GM23338 (cell line): Measurements from ENCODE around the gene CHRNA4.

Experiments
- CTCF ChIP-seq, 2 experiments: fragments of 200-600 bp in 1 of 2; sonication (generic) in 1 of 2; conservative IDR thresholded peaks; 2 replicates each; pipeline versions ENCODE4 v1.5.1 to v1.6.1; 2016 to 2017; ENCODE audit warnings: antibody characterized with exemption in 2 of 2, low read depth in 2 of 2, mild to moderate bottlenecking in 2 of 2, moderate library complexity in 1 of 2
- EZH2 ChIP-seq: fragments of 200-600 bp; sonication (generic); IDR thresholded peaks from one replicate; pipeline ENCODE4 v1.8.0; 2017; ENCODE audit warnings: antibody characterized with exemption, mild to moderate bottlenecking, low read depth; ENCODE audit not compliant: unreplicated experiment
- EZH2phosphoT487 ChIP-seq: fragments of 200-600 bp; sonication (generic); IDR thresholded peaks from one replicate; pipeline ENCODE4 v1.8.1; 2018; ENCODE audit warnings: antibody characterized with exemption; ENCODE audit not compliant: unreplicated experiment
- POLR2AphosphoS5 ChIP-seq: IDR thresholded peaks from 2 replicates; pipeline ENCODE4 v1.6.1; 2016; ENCODE audit warnings: antibody characterized with exemption, low read depth
- TF ChIP-seq, protein P1 (sequence below): IDR thresholded peaks from one replicate; pipeline ENCODE4 v1.6.1; 2018; ENCODE audit warnings: antibody characterized with exemption; ENCODE audit not compliant: unreplicated experiment
- TF ChIP-seq, protein P2 (sequence below): fragments of 250-450 bp; sonication (Bioruptor Pico); IDR thresholded peaks from 2 replicates; pipeline ENCODE4 v1.5.0; 2020; ENCODE audit warnings: mild to moderate bottlenecking, moderate library complexity

DNA sequence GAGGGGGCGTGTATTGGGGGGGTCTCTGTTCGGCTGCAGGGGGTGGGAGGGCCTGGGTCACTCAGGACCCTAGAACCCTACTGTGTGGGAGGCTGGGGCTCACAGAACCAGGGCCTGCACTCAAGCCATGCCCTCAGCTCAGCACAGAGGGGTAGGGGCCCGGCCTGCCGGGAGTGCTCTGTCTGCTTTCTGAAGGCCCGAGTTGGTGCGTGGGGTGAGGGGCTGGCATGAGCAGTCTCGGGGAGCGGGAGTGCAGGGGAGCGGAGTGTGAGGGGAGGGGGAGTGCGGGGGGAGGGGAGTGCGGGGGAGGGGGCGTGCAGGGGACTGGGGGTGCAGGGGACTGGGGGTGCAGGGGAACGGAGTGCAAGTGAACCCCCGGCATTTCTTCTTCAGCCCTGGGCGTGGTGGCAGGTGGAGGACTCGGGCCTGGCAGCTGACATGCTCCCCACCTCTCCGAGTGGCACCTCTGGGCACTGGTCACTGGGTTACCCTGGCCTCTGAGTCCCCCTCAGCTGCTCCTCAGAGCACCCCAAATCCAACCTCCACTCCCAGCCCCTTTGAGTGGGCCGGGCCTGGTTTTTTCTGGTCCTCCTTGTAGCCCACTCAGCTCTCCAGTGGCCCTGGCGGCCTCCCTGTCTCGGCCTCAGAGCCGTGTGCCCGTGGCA is 67.1 kb downstream of the CHRNA4 start:
- TF ChIP-seq CTCF (conservative IDR thresholded peaks at IDR 0.05; ENCODE audit: low read depth in 2 of 2) = no peak
- no peak for TF ChIP-seq POLR2AphosphoS5
- no peak for TF ChIP-seq EZH2
- TF ChIP-seq, protein P1, sequence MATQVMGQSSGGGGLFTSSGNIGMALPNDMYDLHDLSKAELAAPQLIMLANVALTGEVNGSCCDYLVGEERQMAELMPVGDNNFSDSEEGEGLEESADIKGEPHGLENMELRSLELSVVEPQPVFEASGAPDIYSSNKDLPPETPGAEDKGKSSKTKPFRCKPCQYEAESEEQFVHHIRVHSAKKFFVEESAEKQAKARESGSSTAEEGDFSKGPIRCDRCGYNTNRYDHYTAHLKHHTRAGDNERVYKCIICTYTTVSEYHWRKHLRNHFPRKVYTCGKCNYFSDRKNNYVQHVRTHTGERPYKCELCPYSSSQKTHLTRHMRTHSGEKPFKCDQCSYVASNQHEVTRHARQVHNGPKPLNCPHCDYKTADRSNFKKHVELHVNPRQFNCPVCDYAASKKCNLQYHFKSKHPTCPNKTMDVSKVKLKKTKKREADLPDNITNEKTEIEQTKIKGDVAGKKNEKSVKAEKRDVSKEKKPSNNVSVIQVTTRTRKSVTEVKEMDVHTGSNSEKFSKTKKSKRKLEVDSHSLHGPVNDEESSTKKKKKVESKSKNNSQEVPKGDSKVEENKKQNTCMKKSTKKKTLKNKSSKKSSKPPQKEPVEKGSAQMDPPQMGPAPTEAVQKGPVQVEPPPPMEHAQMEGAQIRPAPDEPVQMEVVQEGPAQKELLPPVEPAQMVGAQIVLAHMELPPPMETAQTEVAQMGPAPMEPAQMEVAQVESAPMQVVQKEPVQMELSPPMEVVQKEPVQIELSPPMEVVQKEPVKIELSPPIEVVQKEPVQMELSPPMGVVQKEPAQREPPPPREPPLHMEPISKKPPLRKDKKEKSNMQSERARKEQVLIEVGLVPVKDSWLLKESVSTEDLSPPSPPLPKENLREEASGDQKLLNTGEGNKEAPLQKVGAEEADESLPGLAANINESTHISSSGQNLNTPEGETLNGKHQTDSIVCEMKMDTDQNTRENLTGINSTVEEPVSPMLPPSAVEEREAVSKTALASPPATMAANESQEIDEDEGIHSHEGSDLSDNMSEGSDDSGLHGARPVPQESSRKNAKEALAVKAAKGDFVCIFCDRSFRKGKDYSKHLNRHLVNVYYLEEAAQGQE = no peak
- no peak for TF ChIP-seq EZH2phosphoT487
- TF ChIP-seq, protein P2, sequence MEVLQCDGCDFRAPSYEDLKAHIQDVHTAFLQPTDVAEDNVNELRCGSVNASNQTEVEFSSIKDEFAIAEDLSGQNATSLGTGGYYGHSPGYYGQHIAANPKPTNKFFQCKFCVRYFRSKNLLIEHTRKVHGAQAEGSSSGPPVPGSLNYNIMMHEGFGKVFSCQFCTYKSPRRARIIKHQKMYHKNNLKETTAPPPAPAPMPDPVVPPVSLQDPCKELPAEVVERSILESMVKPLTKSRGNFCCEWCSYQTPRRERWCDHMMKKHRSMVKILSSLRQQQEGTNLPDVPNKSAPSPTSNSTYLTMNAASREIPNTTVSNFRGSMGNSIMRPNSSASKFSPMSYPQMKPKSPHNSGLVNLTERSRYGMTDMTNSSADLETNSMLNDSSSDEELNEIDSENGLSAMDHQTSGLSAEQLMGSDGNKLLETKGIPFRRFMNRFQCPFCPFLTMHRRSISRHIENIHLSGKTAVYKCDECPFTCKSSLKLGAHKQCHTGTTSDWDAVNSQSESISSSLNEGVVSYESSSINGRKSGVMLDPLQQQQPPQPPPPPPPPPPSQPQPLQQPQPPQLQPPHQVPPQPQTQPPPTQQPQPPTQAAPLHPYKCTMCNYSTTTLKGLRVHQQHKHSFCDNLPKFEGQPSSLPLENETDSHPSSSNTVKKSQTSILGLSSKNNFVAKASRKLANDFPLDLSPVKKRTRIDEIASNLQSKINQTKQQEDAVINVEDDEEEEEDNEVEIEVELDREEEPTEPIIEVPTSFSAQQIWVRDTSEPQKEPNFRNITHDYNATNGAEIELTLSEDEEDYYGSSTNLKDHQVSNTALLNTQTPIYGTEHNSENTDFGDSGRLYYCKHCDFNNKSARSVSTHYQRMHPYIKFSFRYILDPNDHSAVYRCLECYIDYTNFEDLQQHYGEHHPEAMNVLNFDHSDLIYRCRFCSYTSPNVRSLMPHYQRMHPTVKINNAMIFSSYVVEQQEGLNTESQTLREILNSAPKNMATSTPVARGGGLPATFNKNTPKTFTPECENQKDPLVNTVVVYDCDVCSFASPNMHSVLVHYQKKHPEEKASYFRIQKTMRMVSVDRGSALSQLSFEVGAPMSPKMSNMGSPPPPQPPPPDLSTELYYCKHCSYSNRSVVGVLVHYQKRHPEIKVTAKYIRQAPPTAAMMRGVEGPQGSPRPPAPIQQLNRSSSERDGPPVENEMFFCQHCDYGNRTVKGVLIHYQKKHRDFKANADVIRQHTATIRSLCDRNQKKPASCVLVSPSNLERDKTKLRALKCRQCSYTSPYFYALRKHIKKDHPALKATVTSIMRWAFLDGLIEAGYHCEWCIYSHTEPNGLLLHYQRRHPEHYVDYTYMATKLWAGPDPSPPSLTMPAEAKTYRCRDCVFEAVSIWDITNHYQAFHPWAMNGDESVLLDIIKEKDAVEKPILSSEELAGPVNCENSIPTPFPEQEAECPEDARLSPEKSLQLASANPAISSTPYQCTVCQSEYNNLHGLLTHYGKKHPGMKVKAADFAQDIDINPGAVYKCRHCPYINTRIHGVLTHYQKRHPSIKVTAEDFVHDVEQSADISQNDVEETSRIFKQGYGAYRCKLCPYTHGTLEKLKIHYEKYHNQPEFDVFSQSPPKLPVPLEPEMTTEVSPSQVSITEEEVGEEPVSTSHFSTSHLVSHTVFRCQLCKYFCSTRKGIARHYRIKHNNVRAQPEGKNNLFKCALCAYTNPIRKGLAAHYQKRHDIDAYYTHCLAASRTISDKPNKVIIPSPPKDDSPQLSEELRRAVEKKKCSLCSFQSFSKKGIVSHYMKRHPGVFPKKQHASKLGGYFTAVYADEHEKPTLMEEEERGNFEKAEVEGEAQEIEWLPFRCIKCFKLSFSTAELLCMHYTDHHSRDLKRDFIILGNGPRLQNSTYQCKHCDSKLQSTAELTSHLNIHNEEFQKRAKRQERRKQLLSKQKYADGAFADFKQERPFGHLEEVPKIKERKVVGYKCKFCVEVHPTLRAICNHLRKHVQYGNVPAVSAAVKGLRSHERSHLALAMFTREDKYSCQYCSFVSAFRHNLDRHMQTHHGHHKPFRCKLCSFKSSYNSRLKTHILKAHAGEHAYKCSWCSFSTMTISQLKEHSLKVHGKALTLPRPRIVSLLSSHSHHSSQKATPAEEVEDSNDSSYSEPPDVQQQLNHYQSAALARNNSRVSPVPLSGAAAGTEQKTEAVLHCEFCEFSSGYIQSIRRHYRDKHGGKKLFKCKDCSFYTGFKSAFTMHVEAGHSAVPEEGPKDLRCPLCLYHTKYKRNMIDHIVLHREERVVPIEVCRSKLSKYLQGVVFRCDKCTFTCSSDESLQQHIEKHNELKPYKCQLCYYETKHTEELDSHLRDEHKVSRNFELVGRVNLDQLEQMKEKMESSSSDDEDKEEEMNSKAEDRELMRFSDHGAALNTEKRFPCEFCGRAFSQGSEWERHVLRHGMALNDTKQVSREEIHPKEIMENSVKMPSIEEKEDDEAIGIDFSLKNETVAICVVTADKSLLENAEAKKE (CRISPR knock-in tag) = no peak
